SK-N-SH treated with all-trans-retinoic acid at 6 μM for 48 hours (cell line): ENCODE measurements around the gene GPRIN3.

Experiments
- ARNTL ChIP-seq: fragments of 450-650 bp; formaldehyde crosslinking; IDR thresholded peaks from 2 replicates; pipeline ENCODE4 v1.5.0; 2020; ENCODE audit warnings: low read depth, mild to moderate bottlenecking, moderate library complexity, borderline replicate concordance
- GLIS3 ChIP-seq: fragments of 250-450 bp; sonication (Bioruptor Pico); IDR thresholded peaks from 2 replicates; pipeline ENCODE4 v1.5.0; 2020; ENCODE audit warnings: mild to moderate bottlenecking, moderate library complexity
- OSR1 ChIP-seq: fragments of 250-450 bp; sonication (Bioruptor Pico); IDR thresholded peaks from 2 replicates; pipeline ENCODE4 v1.8.0; 2022; ENCODE audit warnings: moderate library complexity, mild to moderate bottlenecking, inconsistent platforms
- PATZ1 ChIP-seq: fragments of 250-450 bp; sonication (Bioruptor Pico); IDR thresholded peaks from 2 replicates; pipeline ENCODE4 v1.8.0; 2020; ENCODE audit warnings: mild to moderate bottlenecking, moderate library complexity, borderline replicate concordance
- POU6F1 ChIP-seq: fragments of 250-450 bp; sonication (Bioruptor Pico); IDR thresholded peaks from 2 replicates; pipeline ENCODE4 v1.8.0; 2021; ENCODE audit warnings: low read depth, mild to moderate bottlenecking, moderate library complexity, borderline replicate concordance
- RARB ChIP-seq: fragments of 250-450 bp; sonication (Bioruptor Pico); IDR thresholded peaks from 2 replicates; pipeline ENCODE4 v1.8.0; 2021; ENCODE audit warnings: mild to moderate bottlenecking, moderate library complexity
- SNAI2 ChIP-seq: fragments of 250-450 bp; sonication (Bioruptor Pico); IDR thresholded peaks from 2 replicates; pipeline ENCODE4 v1.5.0; 2020; ENCODE audit warnings: mild to moderate bottlenecking, moderate library complexity
- ZC3H10 ChIP-seq: fragments of 250-450 bp; sonication (Bioruptor Pico); IDR thresholded peaks from 2 replicates; pipeline ENCODE4 v1.5.1; 2021; ENCODE audit warnings: mild to moderate bottlenecking, moderate library complexity
- ZFP3 ChIP-seq: fragments of 250-450 bp; sonication (Bioruptor Pico); IDR thresholded peaks from 2 replicates; pipeline ENCODE4 v1.5.0; 2020; ENCODE audit warnings: mild to moderate bottlenecking, moderate library complexity

GRCh38 chr4:89331197-89331596, 23.6 kb upstream of the GPRIN3 start:
- TF ChIP-seq OSR1 (CRISPR knock-in tag), result no peak
- no peak for TF ChIP-seq ARNTL (CRISPR knock-in tag)
- no peak for TF ChIP-seq RARB
- TF ChIP-seq ZC3H10 (CRISPR knock-in tag), result no peak
- no peak for TF ChIP-seq POU6F1
- no peak for TF ChIP-seq PATZ1
- TF ChIP-seq GLIS3, result no peak
- TF ChIP-seq SNAI2 (CRISPR knock-in tag), result no peak
- TF ChIP-seq ZFP3 (CRISPR knock-in tag), result no peak
